SKM-1 treated with dmso at 0.1 percent for 144 hours (cell line): ENCODE measurements around the gene SGO2.
"Not testable (repeated sequence)": the region's sequence is repeated elsewhere in the genome, so short reads cannot be mapped to it uniquely, and the experiment has no call there.

Source experiments
- DNase-seq: peaks from one replicate; lab custom pipeline; 2025; ENCODE audit not compliant: unreplicated experiment; lab: John Stamatoyannopoulos, UW

The SGO2 gene

DNA sequence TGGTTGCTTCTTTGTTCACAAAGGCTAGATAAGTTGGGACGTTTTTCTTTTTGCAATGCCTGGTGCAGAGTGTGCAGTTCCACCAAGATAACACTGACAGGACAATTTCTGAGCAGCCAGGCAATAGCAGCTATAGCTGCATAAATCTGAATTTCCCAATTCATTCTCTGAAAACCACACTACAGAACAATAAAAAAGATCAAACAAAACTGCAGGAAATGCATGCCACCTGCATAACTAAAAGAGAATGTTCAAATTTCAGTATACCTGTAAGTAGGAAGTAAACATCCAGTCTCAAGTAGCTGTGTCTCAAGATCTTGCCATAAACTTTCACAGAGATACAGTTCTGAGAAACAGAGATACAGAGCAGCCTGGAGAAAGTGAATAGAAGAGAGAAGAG, 10.9 kb upstream of the SGO2 start:
- no peak for DNase-seq

GRCh38 chr2:200523158-200523557, 2.8 kb upstream of the SGO2 start:
- no peak for DNase-seq

DNA sequence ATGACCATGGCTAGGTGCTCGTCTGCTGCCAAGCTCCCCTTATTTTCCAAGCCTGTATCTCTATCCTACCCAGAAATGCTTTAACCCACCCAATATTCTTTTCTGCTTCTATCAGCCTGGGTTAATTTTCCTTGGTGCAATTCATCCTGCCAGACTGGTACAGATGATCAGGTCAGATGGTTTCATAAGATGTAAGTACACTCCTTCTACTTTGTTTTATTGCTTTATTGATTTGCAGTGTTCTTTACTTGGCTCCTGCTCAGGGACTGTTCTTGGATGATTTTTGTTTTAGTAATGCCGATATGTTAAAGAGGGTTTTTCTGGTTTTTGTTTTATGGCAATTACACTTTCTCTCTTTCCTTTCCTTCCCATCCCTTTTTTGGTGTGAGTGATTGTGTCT, 2.4 kb upstream of the SGO2 start:
- no peak for DNase-seq

DNA sequence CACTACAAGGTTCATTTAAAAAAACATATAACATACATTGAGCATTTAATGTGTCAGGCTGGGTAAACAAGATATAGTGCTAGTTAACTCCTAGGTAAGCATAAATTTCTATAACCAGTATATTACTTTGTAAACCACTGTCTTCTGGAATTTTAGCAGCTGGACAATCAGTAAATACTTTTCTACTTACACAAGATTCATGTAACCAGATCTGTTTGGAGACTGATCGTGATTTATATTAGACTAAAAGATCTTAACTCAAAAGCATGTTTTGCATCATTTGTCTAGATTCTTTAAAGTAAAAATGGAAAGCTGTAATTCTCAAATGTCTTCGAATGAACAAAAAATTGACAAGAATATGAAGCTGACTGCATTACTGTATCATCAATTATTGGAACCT, 941 bp upstream of the SGO2 start:
- DNase-seq: no peak

GRCh38 chr2:200525551-200525881, 491 bp upstream of the SGO2 start:
- DNase-seq: no peak

GRCh38 chr2:200528228-200528627, 2.2 kb downstream of the SGO2 start:
- no peak for DNase-seq

DNA sequence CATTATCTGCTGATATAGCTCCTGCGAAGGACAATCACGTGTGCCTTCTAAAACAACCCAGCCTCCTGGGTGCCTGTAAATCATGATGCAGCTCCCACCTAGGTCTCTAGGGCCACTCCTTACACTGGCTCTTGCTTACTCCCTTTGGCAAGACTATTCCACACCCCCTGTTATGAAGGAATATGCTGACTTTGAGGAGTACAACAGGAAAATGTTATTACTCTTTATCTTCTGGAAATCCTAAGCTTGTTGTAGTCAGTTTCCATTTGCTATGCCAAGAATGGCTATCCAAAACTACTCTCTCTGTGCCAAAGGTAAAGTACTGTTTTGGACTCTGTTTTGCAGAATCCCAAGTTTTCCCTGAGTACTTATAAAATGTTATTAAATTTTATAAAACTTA, 7.7 kb downstream of the SGO2 start:
- DNase-seq: no peak

DNA sequence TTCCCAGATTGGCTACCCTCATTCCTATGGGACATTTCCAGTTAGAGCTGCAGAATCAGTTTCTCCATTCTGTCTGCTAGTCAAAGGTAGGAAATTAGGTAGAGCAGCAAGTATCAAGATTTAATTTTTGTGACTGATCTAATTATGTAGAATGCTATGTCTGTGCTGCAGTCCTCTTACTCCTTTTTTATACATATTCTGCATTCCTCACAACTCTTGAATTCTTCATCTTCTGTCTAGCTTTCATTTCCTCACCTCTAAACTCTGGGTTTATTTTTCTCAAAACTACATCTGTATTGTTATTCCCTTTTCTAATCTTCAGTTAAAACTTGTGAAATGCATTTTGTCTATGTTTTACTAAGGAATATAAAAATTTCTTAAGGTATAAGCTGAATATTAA, 8.6 kb downstream of the SGO2 start:
- no peak for DNase-seq

DNA sequence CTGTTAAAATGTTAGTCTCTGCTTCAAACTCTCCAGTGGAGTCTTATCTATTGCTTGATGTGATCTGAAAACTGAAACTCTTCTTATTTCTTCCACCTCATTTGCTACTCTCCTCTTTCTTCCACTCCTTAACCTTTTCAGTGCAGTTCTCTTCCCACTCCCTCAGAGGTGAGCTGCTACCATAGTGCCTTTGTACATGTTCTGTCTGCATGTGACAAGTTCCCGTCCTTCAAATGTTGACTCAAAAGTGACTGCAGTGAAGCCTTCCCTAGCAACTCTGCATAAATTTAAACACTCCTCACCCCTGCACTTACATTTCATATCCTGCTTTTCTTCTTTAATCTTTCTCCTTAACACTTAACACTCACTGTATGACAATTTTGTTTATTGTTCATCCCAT, 12.1 kb downstream of the SGO2 start:
- no peak for DNase-seq

GRCh38 chr2:200540793-200541192, 14.8 kb downstream of the SGO2 start:
- DNase-seq: no peak

DNA sequence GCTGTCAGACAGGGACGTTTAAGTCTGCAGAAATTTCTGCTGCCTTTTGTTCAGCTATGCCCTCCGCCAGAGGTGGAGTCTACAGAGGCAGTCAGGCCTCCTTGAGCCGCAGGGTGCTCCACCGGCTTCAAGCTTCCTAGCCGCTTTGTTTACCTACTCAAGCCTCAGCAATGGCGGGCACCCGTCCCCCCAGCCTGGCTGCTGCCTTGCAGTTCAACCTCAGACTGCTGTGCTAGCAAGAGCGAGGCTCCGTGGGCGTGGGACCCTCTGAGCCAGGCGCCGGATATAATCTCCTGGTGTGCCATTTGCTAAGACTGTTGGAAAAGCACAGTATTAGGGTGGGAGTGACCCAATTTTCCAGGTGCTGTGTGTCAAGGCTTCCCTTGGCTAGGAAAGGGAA, 40.6 kb downstream of the SGO2 start:
- DNase-seq: not testable (repeated sequence)

GRCh38 chr2:200567932-200568331, 41.9 kb downstream of the SGO2 start:
- DNase-seq: no peak

GRCh38 chr2:200575957-200576356, 50.0 kb downstream of the SGO2 start:
- DNase-seq: no peak

DNA sequence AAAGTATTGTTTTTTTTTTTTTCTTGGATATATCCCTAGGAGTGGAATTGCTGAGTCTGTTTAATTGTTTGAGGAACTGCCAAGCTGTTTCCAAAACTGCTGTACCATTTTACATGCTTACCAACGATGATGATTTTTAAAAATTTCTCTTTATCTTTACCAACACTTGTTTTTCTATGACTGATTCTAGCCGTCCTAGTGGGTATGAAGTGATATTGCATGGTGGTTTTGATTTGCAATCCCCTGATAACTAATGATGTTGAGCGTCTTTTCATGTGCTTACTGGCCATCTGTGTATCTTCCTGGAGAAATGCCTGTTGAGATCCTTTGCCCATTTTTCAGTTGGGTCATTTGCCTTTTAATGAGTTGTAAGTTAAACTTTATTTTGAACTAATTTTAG, 51.0 kb downstream of the SGO2 start:
- DNase-seq: no peak

DNA sequence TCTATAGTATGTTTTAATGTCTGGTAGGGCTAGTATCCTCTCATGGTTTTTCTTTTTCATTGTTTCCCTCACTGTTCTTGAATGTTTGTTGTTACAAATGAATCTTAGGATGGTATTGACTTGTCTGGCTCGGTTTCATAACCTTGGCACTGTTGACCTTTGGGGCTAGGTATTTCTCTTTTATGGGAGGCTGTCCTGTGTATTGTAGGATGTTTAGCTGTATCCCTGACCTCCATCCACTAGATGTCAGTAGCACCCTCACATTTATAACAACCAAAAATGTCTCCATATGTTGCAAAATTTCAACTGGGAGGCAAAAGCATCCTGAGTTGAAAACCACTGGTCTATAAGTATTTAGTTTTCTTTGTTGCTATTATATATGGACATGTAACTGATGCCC, 52.8 kb downstream of the SGO2 start:
- peak; percentile 40 for DNase-seq

DNA sequence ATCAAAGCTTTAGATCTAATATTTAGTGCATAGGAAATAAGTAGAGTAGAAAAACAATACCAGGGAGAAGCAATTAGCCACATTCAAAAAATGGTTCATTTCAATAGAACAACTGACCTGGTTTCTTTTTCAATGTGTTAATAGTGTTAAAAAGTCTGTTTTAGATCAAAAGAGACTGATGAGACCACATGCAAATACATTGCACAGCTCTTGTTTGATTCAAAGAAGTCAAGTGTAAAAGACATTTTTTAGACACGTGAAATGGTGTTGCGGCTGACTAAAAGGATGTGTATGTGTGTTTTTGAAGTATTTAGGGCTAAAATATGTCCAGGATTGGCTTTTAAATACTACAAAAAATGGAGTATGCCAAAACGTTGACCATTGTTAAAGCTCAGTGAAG, 58.6 kb downstream of the SGO2 start:
- DNase-seq: no peak

GRCh38 chr2:200585340-200585729, 59.3 kb downstream of the SGO2 start:
- no peak for DNase-seq

DNA sequence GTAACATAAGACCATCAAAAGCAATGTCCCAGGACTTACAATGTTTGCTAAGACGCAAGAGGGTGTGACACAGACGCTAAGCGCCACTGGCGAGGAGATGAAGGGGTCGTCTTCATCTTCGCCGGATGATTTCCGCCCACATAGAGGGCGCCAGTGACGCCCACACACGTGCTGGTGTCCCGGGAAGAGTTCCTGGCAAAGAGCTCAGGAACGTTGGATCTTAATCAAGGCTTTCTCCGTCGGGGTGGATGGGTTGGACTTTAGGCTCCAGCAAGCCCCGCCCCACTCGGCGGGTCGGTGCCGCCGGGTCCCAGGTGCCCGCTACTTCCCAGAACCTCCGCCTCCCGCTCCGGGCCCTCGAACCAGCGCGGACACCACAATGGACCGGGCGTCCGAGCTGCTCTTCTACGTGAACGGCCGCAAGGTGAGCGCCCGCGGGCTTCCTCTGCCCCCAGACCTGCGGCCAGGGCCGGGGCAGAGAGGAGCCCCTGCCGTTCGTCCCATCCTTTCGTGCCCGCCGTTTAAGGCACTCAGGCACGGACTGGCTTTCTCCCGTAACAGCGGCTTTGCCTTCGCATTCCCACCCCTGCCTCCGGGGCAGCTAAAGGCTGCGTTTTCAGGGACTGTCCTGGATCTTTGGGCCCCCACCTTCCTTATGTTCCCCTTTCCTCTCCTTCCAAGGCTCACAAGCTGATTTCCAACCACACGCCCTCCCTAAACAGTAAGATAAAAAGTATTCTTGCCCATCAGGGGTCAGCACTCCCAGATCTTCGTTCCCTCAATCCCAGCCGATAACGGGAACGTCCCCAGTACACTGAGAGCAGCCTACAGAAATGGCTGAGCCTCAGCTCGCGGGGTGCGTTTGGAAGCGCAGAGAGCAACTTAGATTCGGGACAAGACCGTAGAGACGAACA, 60.0 kb downstream of the SGO2 start, which contains the start of gene AOX1:
Gene AOX1 (plus strand): TSS at position 285 of the 914 bp plus-strand sequence. CDS start 95 bp downstream, at position 380.
- DNase-seq: no peak

DNA sequence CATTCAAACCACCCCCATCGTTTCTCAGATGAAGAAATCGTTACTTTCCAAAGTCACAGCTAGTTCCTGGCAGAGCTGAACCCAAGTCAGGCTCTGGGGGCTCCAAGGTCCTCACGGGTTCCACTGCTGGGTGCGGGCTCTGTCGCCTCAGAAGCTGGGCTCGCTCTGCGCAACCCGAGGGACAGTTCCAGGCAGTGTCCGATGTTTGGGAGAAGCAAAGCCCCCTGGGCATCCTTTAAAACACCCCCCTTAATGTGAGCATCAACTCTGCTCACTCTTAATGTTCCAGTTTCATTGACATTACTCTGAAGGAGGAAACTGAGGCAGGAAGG, 60.6 kb downstream of the SGO2 start:
- no peak for DNase-seq

DNA sequence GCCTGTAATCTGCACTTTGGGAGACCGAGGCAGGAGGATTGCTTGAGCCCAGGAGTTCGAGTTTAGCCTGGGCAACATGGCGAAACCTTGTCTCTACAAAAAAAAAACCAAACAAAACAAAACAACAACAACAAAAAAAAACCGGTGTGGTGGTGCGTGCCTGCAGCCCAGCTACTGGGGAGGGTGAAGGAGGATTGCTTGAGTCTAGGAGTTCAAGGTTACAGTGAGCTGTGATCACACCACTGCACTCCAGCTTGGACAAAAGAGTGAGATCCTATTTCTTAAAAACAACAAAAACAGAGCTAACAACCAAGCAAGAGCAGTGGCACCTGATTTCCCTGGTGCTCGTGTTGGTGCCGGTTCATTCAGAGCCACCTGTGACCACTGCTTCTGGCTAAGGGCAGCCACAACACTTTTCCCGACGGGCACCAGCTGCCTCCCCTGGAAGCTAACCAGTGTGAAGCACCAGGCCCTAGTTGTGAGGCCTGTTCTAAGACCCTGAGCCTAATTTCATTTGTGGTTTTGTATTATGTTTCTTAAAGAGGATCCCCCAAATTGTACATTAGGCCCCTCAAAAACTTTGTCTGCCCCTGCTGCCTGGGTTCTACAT, 61.1 kb downstream of the SGO2 start:
- DNase-seq: no peak

DNA sequence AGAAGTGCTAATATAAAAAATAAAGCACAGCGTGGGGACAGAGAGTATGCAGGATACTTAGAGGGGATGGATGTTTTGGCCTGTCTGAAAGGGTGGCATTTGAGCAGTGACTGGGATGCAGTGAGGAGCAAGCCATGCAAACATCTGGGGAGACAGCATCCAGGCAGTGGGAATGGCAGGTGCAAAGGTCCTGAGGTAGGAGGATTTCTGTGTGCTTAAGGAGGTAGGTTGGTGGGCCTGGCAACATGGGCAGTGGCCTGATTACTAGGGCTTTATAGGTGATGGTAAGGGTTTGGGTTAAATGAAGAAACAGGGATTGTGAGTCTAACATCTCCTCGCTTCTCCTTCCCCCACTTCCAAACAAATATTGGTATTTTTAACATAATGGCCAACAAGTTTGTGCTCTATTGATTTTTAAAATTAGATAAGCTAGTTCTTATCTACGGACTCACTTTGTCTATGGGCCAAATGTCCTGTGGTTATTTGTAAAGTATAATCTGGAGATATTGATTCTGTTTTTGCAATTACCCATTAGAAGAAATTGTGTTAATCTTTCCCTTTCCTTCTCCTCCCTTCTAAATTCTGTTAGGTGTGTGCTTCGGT, 62.2 kb downstream of the SGO2 start:
- DNase-seq: no peak

GRCh38 chr2:200590090-200590489, 64.1 kb downstream of the SGO2 start:
- DNase-seq: no peak
